GM18505 (cell line): ENCODE data around the gene VCX3B.
"Not testable (repeated sequence)": the region's sequence is repeated elsewhere in the genome, so short reads cannot be mapped to it uniquely, and the experiment has no call there.

Experiments used
- ATAC-seq: cut with Tn5 transposase; IDR thresholded peaks from one replicate; pipeline ENCODE4 v1.9.1; 2021; ENCODE audit not compliant: unreplicated experiment
- POLR2A ChIP-seq: IDR thresholded peaks from 4 replicates; pipeline ENCODE4 v1.6.1; 2011; ENCODE audit warnings: borderline replicate concordance; ENCODE audit not compliant: insufficient read depth, insufficient read length; ENCODE audit errors: extremely low read depth

VCX3B gene

GRCh38 chrX:8464530-8464929, at the start of gene VCX3B:
Gene VCX3B (plus strand): TSS chrX:8464830. CDS start chrX:8465451, 621 bp downstream.
- not testable (repeated sequence) for ATAC-seq

- TF ChIP-seq POLR2A, result no peak
- no peak for ATAC-seq
These were observed 46.3 kb upstream of the VCX3B start for GRCh38 chrX:8418301-8418700.

- TF ChIP-seq POLR2A, result no peak
- ATAC-seq, result no peak
These were observed 39.7 kb upstream of the VCX3B start for GRCh38 chrX:8424912-8425311.

- ATAC-seq, result no peak
- TF ChIP-seq POLR2A, result no peak
These were observed 34.9 kb upstream of the VCX3B start for GRCh38 chrX:8429692-8430249.

- TF ChIP-seq POLR2A, result no peak
- ATAC-seq, result no peak
These were observed 34.2 kb upstream of the VCX3B start for GRCh38 chrX:8430444-8430843.

- TF ChIP-seq POLR2A, result no peak
- ATAC-seq, result no peak
These were observed 32.2 kb upstream of the VCX3B start for GRCh38 chrX:8432396-8432795.

GRCh38 chrX:8433109-8434062, 31.2 kb upstream of the VCX3B start:
- no peak for TF ChIP-seq POLR2A
- no peak for ATAC-seq

- no peak for ATAC-seq
- TF ChIP-seq POLR2A, result no peak
These were observed 17.3 kb upstream of the VCX3B start for GRCh38 chrX:8447368-8447767.

GRCh38 chrX:8452343-8452742, 12.3 kb upstream of the VCX3B start:
- ATAC-seq, result not testable (repeated sequence)

GRCh38 chrX:8453611-8454010, 11.0 kb upstream of the VCX3B start:
- ATAC-seq, result no peak
- TF ChIP-seq POLR2A, result no peak

GRCh38 chrX:8455557-8455956, 9.1 kb upstream of the VCX3B start:
- ATAC-seq, result no peak

GRCh38 chrX:8462488-8462887, 2.1 kb upstream of the VCX3B start:
- no peak for TF ChIP-seq POLR2A
- no peak for ATAC-seq

More at GRCh38 chrX:8455557-8455956, 9.1 kb upstream of the VCX3B start:
- TF ChIP-seq POLR2A, result no peak

GRCh38 chrX:8484360-8484949, 19.8 kb downstream of the VCX3B start:
- no peak for ATAC-seq
- no peak for TF ChIP-seq POLR2A

GRCh38 chrX:8495036-8495435, 30.4 kb downstream of the VCX3B start:
- not testable (repeated sequence) for ATAC-seq
